HFF-Myc (cell line): ENCODE data around the gene PODXL2.

Source experiments
- DNase-seq: peaks from one replicate; pipeline ENCODE4 v3.0.0-alpha.2; 2011; ENCODE audit warnings: low read depth; ENCODE audit errors: extremely low read depth
- H3K4me3 ChIP-seq: replicated peaks from 2 replicates; pipeline ENCODE4 v1.5.1; 2011; ENCODE audit warnings: low read depth, mild to moderate bottlenecking, control low read depth, low read length
- TF ChIP-seq, protein P1 (sequence below): IDR thresholded peaks from 2 replicates; pipeline ENCODE4 v1.5.1; 2012; ENCODE audit warnings: mild to moderate bottlenecking, low read depth, low read length, control low read depth; ENCODE audit errors: missing control alignments

Gene PODXL2

DNA sequence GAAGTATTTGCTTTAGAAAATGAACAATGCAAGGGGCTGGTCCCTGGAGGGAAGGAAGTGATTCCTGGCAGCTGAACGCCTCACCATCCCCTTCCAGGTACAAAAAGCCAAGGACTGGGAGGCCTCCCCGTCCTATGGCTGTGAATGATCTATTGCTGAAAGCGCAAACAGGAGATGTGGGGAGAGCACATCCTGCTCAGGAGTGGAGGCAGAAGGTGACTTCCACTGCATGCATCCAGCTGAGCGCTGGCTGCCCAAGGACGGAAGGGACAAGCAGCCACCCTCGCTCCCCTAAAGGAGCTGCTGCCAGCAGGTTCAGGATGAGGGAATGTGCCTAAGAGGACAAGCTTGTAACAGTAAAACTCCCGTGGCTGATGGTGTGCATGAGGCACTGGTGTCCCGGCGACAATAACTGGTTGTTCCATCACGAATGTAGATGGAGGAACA is 85.2 kb downstream of the PODXL2 start:
- no peak overlapping the region for H3K4me3 ChIP-seq
- DNase-seq: no peak
- TF ChIP-seq, protein P1, sequence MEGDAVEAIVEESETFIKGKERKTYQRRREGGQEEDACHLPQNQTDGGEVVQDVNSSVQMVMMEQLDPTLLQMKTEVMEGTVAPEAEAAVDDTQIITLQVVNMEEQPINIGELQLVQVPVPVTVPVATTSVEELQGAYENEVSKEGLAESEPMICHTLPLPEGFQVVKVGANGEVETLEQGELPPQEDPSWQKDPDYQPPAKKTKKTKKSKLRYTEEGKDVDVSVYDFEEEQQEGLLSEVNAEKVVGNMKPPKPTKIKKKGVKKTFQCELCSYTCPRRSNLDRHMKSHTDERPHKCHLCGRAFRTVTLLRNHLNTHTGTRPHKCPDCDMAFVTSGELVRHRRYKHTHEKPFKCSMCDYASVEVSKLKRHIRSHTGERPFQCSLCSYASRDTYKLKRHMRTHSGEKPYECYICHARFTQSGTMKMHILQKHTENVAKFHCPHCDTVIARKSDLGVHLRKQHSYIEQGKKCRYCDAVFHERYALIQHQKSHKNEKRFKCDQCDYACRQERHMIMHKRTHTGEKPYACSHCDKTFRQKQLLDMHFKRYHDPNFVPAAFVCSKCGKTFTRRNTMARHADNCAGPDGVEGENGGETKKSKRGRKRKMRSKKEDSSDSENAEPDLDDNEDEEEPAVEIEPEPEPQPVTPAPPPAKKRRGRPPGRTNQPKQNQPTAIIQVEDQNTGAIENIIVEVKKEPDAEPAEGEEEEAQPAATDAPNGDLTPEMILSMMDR: no peak

DNA sequence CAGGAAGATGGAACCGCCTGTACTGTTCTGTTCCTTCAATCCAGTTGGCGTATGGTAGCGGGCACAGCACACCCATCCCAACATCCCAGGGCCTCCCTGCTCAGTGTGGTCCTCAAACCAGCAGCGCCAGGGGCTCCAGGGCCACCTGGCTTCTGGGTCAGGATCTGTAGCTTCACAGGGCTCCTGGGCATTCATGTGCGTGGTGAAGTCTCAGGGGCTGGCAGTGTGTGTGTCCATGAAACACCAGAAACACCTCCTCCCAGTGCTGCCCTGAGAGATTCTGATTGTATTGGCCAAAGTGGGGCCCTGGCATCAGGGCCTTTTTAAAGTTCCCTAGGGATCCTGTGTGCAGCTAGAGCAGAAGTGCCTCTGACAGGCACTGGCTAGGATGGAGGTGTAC is 85.9 kb downstream of the PODXL2 start:
- DNase-seq: no peak
- TF ChIP-seq, protein P1: no peak
- no peak overlapping the region for H3K4me3 ChIP-seq

- no peak overlapping the region for H3K4me3 ChIP-seq
- TF ChIP-seq, protein P1: no peak
- DNase-seq: no peak
These were observed 86.5 kb downstream of the PODXL2 start for GRCh38 chr3:127715532-127715931.

GRCh38 chr3:127716384-127716783 is 87.4 kb downstream of the PODXL2 start:
- no peak overlapping the region for H3K4me3 ChIP-seq
- no peak for DNase-seq
- TF ChIP-seq, protein P1: no peak

- DNase-seq: no peak
These were observed 88.6 kb downstream of the PODXL2 start for GRCh38 chr3:127717357-127718244.

GRCh38 chr3:127718245-127718915 is 89.4 kb downstream of the PODXL2 start:
- no peak overlapping the region for H3K4me3 ChIP-seq
- TF ChIP-seq, protein P1: no peak
- DNase-seq: no peak

More at GRCh38 chr3:127717357-127718244, 88.6 kb downstream of the PODXL2 start:
- no peak overlapping the region for H3K4me3 ChIP-seq
- TF ChIP-seq, protein P1: no peak
